OCI-LY7 (cell line): Measurements from ENCODE around the gene PPP1R9B. TPM values are rescaled to one million over a fixed set of nuclear protein-coding genes. Genes with fewer than 3 reads are reported as not detected.

Experiments
- BruUV-seq: library from RNA; stranded (reverse); fragments of 400-500 nt; replicated peaks from 2 replicates; lab custom pipeline; 2021; lab: Mats Ljungman, UMichigan
- CTCF ChIA-PET: fragments of 300-600 bp; sonication (Branson Sonifier 250); formaldehyde crosslinking; loops from one replicate; lab custom pipeline; 2022; ENCODE audit warnings: antibody characterized with exemption; ENCODE audit not compliant: unreplicated experiment; lab: Charles Lee
- POLR2A ChIA-PET: fragments of 300-600 bp; sonication (Branson Sonifier 250); formaldehyde crosslinking; loops from one replicate; lab custom pipeline; 2022; ENCODE audit warnings: antibody characterized with exemption; lab: Charles Lee
- DNase-seq: peaks from one replicate; pipeline ENCODE4 v3.0.0-alpha.2; 2015; ENCODE audit warnings: low spot score
- H2AFZ ChIP-seq: fragments of 200-600 bp; sonication (generic), shearing (Covaris generic); 2 replicates; pipeline ENCODE4 v1.6.1; 2014; ENCODE audit warnings: mild to moderate bottlenecking, antibody characterized with exemption, low read length, moderate library complexity
- H3K27ac ChIP-seq: fragments of 200-600 bp; sonication (generic); 2 replicates; pipeline ENCODE4 v1.5.1; 2014; ENCODE audit warnings: mixed run types, low read depth, mild to moderate bottlenecking, moderate library complexity, low read length, inconsistent platforms; ENCODE audit not compliant: poor library complexity, severe bottlenecking
- H3K36me3 ChIP-seq: fragments of 200-600 bp; sonication (generic); 2 replicates; pipeline ENCODE4 v1.6.1; 2014; ENCODE audit warnings: mild to moderate bottlenecking, antibody characterized with exemption, low read length, moderate library complexity, mixed read lengths; ENCODE audit not compliant: insufficient read depth
- H3K4me1 ChIP-seq: fragments of 200-600 bp; sonication (generic); 2 replicates; pipeline ENCODE4 v1.5.1; 2014; ENCODE audit warnings: mild to moderate bottlenecking, low read length; ENCODE audit not compliant: insufficient read depth, poor library complexity, severe bottlenecking
- H3K4me2 ChIP-seq: fragments of 200-600 bp; sonication (generic); 2 replicates; pipeline ENCODE4 v1.6.1; 2014; ENCODE audit warnings: mild to moderate bottlenecking, low read length
- H3K4me3 ChIP-seq: fragments of 200-600 bp; sonication (generic); 2 replicates; pipeline ENCODE4 v1.5.1; 2014; ENCODE audit warnings: mild to moderate bottlenecking, low read depth, low read length; ENCODE audit not compliant: poor library complexity, severe bottlenecking
- H3K79me2 ChIP-seq: fragments of 200-600 bp; sonication (generic); 2 replicates; pipeline ENCODE4 v1.6.1; 2016; ENCODE audit warnings: low read depth, mild to moderate bottlenecking, low read length, moderate library complexity, mixed read lengths; ENCODE audit not compliant: insufficient read depth
- H3K9me2 ChIP-seq: fragments of 200-600 bp; sonication (generic); 2 replicates; pipeline ENCODE4 v1.6.1; 2016; ENCODE audit warnings: mild to moderate bottlenecking, low read length, mixed read lengths; ENCODE audit not compliant: insufficient read depth
- H3K9me3 ChIP-seq: fragments of 200-600 bp; sonication (generic); 2 replicates; pipeline ENCODE4 v1.6.1; 2014; ENCODE audit warnings: mild to moderate bottlenecking, mixed run types, low read length, mixed read lengths
- H4K20me1 ChIP-seq: fragments of 200-600 bp; sonication (generic); 2 replicates; pipeline ENCODE4 v1.6.1; 2014; ENCODE audit warnings: mild to moderate bottlenecking, antibody characterized with exemption, low read length, moderate library complexity, mixed read lengths; ENCODE audit not compliant: insufficient read depth
- EZH2phosphoT487 ChIP-seq: fragments of 200-600 bp; sonication (generic); IDR thresholded peaks from 2 replicates; pipeline ENCODE4 v1.6.1; 2018; ENCODE audit warnings: low read depth, borderline replicate concordance, mild to moderate bottlenecking, mixed run types, antibody characterized with exemption, low read length, moderate library complexity, mixed read lengths
- intact Hi-C: fragments of 100-400 bp; cut with micrococcal nuclease; formaldehyde crosslinking; loops from one replicate; pipeline ENCODE4 v1.10.0; 2022; ENCODE audit not compliant: unreplicated experiment
- total RNA-seq, 2 experiments: library from RNA; depleted of rRNA in 1 of 2; stranded (reverse); fragments of >200 nt in 1 of 2; shearing (Covaris generic) in 1 of 2; gene quantifications; 2 replicates each; pipeline ENCODE4 v1.2.3, GENCODE V29; 2014 to 2022
- TF ChIP-seq, protein P1 (sequence below): fragments of 200-600 bp; sonication (generic); conservative IDR thresholded peaks from 2 replicates; pipeline ENCODE4 v1.5.1; 2014; ENCODE audit warnings: mild to moderate bottlenecking, antibody characterized with exemption, low read length, moderate library complexity, mixed read lengths

The PPP1R9B gene
- total RNA-seq, 2 experiments from 2014 or later: 45.3 to 87.0 TPM

DNA sequence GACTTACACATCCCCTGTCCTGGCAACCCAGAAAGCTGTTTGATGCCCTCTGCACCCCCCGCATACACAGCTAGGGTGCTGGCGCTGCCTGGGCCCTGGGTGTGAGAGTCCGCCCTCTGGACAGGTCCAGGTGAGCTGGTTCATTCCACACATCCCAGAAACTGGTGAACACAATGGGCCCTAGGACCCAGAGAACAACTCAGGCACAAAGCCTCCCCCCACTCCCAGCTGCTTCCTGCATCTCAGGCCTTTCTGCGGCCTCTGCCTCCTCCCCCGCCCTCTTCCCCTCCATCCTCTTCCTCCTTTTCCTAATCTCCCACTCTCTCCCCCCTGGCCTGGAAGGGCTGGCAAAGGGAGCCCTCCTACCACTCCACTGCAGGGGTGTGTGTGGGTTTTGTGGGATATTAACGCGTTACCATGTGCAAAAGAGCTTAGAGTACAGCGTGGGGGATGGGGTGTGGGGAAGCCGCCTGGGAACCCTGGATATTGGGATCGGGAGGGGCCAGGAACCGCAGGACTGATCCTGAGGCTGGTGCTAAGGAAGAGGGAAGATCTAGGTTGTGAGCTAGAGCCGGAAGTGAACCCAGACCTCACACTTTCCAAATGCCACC is 1.6 kb upstream of the PPP1R9B start:
- intact Hi-C loops: loop anchor here (1.0 to 10.0 kb wide), 3 partner anchors 9 to 477 kb away; partner anchors contain the start of genes PDK2 and SPOP
- DNase-seq: peak; percentile 86
- no TSS peak for BruUV-seq
- H3K4me3 ChIP-seq: peak overlapping the region; percentile 89
- no peaks in the 10 kb centered on the region for H3K9me2 ChIP-seq
- peaks cover 36% of the 10 kb centered on the region for H3K4me1 ChIP-seq
- H3K9me3 ChIP-seq: no peaks in the 10 kb centered on the region
- H2AFZ ChIP-seq: peak overlapping the region; percentile 51; the same call in 1 of the 2 replicates
- peak overlapping the region; percentile 98 for H3K4me2 ChIP-seq
- H3K27ac ChIP-seq: peak overlapping the region; percentile 87
- TF ChIP-seq, protein P1, sequence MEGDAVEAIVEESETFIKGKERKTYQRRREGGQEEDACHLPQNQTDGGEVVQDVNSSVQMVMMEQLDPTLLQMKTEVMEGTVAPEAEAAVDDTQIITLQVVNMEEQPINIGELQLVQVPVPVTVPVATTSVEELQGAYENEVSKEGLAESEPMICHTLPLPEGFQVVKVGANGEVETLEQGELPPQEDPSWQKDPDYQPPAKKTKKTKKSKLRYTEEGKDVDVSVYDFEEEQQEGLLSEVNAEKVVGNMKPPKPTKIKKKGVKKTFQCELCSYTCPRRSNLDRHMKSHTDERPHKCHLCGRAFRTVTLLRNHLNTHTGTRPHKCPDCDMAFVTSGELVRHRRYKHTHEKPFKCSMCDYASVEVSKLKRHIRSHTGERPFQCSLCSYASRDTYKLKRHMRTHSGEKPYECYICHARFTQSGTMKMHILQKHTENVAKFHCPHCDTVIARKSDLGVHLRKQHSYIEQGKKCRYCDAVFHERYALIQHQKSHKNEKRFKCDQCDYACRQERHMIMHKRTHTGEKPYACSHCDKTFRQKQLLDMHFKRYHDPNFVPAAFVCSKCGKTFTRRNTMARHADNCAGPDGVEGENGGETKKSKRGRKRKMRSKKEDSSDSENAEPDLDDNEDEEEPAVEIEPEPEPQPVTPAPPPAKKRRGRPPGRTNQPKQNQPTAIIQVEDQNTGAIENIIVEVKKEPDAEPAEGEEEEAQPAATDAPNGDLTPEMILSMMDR: no peak
- TF ChIP-seq EZH2phosphoT487: no peak
- CTCF ChIA-PET: interaction anchor here (0.6 to 1.6 kb wide), 5 partner anchors 9 to 58 kb away, joined by 3 to 5 read pairs (median 4); no protein-coding TSS in a partner anchor
- peaks cover 37% of the 10 kb centered on the region for H3K79me2 ChIP-seq
- peaks cover 9% of the 10 kb centered on the region for H4K20me1 ChIP-seq
- POLR2A ChIA-PET: interaction anchor here (0.6 to 2.5 kb wide), 4 partner anchors 9 to 793 kb away, joined by 3 to 20 read pairs (median 3); partner anchors contain the start of gene SLC35B1
- peaks cover 19% of the 10 kb centered on the region for H3K36me3 ChIP-seq

DNA sequence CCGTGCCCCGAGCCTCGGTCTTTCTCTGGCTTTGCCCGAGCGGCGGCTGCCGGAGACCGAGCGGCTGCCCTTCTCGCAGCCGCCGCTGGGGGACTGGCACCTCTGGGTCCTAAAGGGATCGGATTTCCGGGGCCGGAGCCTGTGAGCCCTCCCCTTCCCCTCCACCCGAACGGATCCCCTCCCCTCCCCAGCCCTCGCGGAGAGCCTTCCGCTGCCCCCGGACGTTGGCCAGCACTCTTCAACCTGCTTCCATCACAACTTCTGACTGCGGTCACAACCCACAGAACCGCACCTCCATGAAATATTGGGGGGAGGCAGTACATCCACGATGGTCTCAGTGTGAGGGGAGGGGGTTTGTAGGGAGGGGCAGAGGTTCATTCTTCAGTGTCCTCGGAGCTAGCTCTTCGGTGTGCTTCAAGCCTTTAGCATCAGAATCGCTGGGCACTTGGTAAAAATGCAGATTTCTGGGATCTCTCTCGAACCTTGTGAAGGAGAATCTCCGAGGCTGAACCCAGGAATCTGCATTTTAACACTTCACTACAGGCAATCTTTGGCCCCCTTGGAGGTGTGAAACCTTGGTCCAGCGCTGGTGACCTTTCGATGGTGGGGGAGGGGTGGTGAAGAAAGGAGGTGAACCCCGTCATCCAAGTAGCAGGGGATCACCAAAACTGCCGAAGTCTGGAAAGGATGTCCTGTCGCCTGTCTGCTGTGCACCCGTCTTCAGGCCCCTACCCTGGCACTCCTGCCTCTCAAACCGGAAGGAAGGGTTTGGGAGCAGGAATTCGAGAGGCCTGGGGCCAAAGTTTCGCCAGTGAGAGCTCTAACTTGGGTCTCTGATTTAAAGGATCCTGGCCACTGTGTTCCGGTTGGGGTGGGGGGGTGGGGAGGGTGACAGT is 812 bp upstream of the PPP1R9B start:
- Histone ChIP-seq H3K4me1 (peaks cover 44% of the 10 kb centered on the region), H3K36me3 (peaks cover 27% of the 10 kb centered on the region), H4K20me1 (peaks cover 17% of the 10 kb centered on the region), H3K9me3 (no peaks in the 10 kb centered on the region), H3K9me2 (no peaks in the 10 kb centered on the region), H3K79me2 (peaks cover 45% of the 10 kb centered on the region), H3K4me2 (peak overlapping the region; percentile 98), H3K27ac (peak overlapping the region; percentile 87), H2AFZ (peak overlapping the region; percentile 64; the same call in 1 of the 2 replicates), H3K4me3 (peak overlapping the region; percentile 89)
- ChIA-PET POLR2A (interaction anchor here (0.6 to 2.5 kb wide), 7 partner anchors 10 to 792 kb away, joined by 3 to 20 read pairs (median 4); partner anchors contain the start of gene SLC35B1), CTCF (interaction anchor here (0.6 to 1.6 kb wide), 5 partner anchors 8 to 57 kb away, joined by 3 to 5 read pairs (median 4); no protein-coding TSS in a partner anchor)
- TF ChIP-seq EZH2phosphoT487: no peak
- TF ChIP-seq, protein P1: peak; percentile 60
- DNase-seq: peak; percentile 95
- intact Hi-C loops: loop anchor here (1.0 to 10.0 kb wide), 3 partner anchors 10 to 476 kb away; partner anchors contain the start of genes PDK2 and SPOP
- TSS peak; percentile 61 for BruUV-seq
